ES-I3 (cell line): ENCODE data around the gene HK3.

Experiments
- H3K36me3 ChIP-seq: 2 replicates; pipeline ENCODE4 v1.6.1; 2013; ENCODE audit warnings: mild to moderate bottlenecking, low read length, control low read depth, moderate library complexity; ENCODE audit not compliant: insufficient read depth
- H3K4me1 ChIP-seq: 2 replicates; pipeline ENCODE4 v1.6.1; 2013; ENCODE audit warnings: mild to moderate bottlenecking, control low read depth, low read length; ENCODE audit not compliant: insufficient read depth
- H3K9ac ChIP-seq: 2 replicates; pipeline ENCODE4 v1.6.1; 2013; ENCODE audit warnings: low read depth, mild to moderate bottlenecking, low read length, moderate library complexity
- H3K9me3 ChIP-seq: 2 replicates; pipeline ENCODE4 v1.6.1; 2013; ENCODE audit warnings: mild to moderate bottlenecking, low read length, moderate library complexity; ENCODE audit not compliant: control insufficient read depth, insufficient read depth

HK3 gene

GRCh38 chr5:176899296-176899891, at the start of gene HK3:
Gene HK3, minus strand, starts transcription at chr5:176899346. Its CDS starts 3,187 bp downstream, at chr5:176896159.
- Histone ChIP-seq H3K36me3 (peaks cover 8% of the 10 kb centered on the region), H3K4me1 (no peaks in the 10 kb centered on the region), H3K9ac (no peak within 1 kb of the TSS), H3K9me3 (no peaks in the 10 kb centered on the region)

- Histone ChIP-seq H3K4me1 (peaks cover 24% of the 10 kb centered on the region), H3K9ac (no peak overlapping the region), H3K36me3 (peaks cover 13% of the 10 kb centered on the region), H3K9me3 (no peaks in the 10 kb centered on the region)
Measured at GRCh38 chr5:176948458-176948857, 49.3 kb upstream of the HK3 start.

- Histone ChIP-seq H3K9me3 (no peaks in the 10 kb centered on the region), H3K36me3 (peaks cover 10% of the 10 kb centered on the region; the same call in 1 of the 2 replicates), H3K9ac (no peak overlapping the region), H3K4me1 (peaks cover 30% of the 10 kb centered on the region)
Measured at GRCh38 chr5:176947847-176948246, 48.7 kb upstream of the HK3 start.

GRCh38 chr5:176944268-176944667, 45.1 kb upstream of the HK3 start:
- Histone ChIP-seq H3K9ac (peak overlapping the region; percentile 28; the same call in 1 of the 2 replicates), H3K4me1 (peaks cover 31% of the 10 kb centered on the region), H3K36me3 (peaks cover 10% of the 10 kb centered on the region; the same call in 1 of the 2 replicates), H3K9me3 (no peaks in the 10 kb centered on the region)

- peaks cover 7% of the 10 kb centered on the region; the same call in 1 of the 2 replicates for H3K36me3 ChIP-seq
- H3K9me3 ChIP-seq, result no peaks in the 10 kb centered on the region
- H3K4me1 ChIP-seq, result peaks cover 31% of the 10 kb centered on the region
- peak overlapping the region; percentile 28; the same call in 1 of the 2 replicates for H3K9ac ChIP-seq
Measured at GRCh38 chr5:176943816-176944215, 44.7 kb upstream of the HK3 start.

- Histone ChIP-seq H3K36me3 (peaks cover 7% of the 10 kb centered on the region; the same call in 1 of the 2 replicates), H3K9me3 (no peaks in the 10 kb centered on the region), H3K4me1 (peaks cover 24% of the 10 kb centered on the region), H3K9ac (no peak overlapping the region)
Measured at GRCh38 chr5:176941951-176942350, 42.8 kb upstream of the HK3 start.

- Histone ChIP-seq H3K9ac (no peak overlapping the region), H3K36me3 (0 out of 2 replicates have a peak, but pooled peaks cover 3% of the 10 kb centered on the region), H3K4me1 (peaks cover 7% of the 10 kb centered on the region), H3K9me3 (no peaks in the 10 kb centered on the region)
Measured at GRCh38 chr5:176938472-176938871, 39.3 kb upstream of the HK3 start.

- Histone ChIP-seq H3K9me3 (no peaks in the 10 kb centered on the region), H3K4me1 (no peaks in the 10 kb centered on the region), H3K9ac (no peak overlapping the region), H3K36me3 (no peaks in the 10 kb centered on the region)
Measured at GRCh38 chr5:176935017-176935416, 35.9 kb upstream of the HK3 start.

GRCh38 chr5:176934309-176934930, 35.3 kb upstream of the HK3 start:
- no peak overlapping the region for H3K9ac ChIP-seq
- no peaks in the 10 kb centered on the region for H3K9me3 ChIP-seq
- H3K36me3 ChIP-seq, result no peaks in the 10 kb centered on the region
- H3K4me1 ChIP-seq, result no peaks in the 10 kb centered on the region

- Histone ChIP-seq H3K9me3 (no peaks in the 10 kb centered on the region), H3K4me1 (no peaks in the 10 kb centered on the region), H3K9ac (no peak overlapping the region), H3K36me3 (no peaks in the 10 kb centered on the region; the same call in 1 of the 2 replicates)
Measured at GRCh38 chr5:176929654-176930053, 30.5 kb upstream of the HK3 start.

- H3K9ac ChIP-seq, result no peak overlapping the region
- no peaks in the 10 kb centered on the region for H3K9me3 ChIP-seq
- no peaks in the 10 kb centered on the region for H3K4me1 ChIP-seq
- no peaks in the 10 kb centered on the region; the same call in 1 of the 2 replicates for H3K36me3 ChIP-seq
Measured at GRCh38 chr5:176927562-176927961, 28.4 kb upstream of the HK3 start.

GRCh38 chr5:176922817-176923216, 23.7 kb upstream of the HK3 start:
- no peaks in the 10 kb centered on the region; the same call in 1 of the 2 replicates for H3K36me3 ChIP-seq
- no peak overlapping the region for H3K9ac ChIP-seq
- no peaks in the 10 kb centered on the region for H3K9me3 ChIP-seq

GRCh38 chr5:176921714-176922113, 22.6 kb upstream of the HK3 start:
- Histone ChIP-seq H3K4me1 (no peaks in the 10 kb centered on the region), H3K9me3 (no peaks in the 10 kb centered on the region), H3K36me3 (no peaks in the 10 kb centered on the region; the same call in 1 of the 2 replicates), H3K9ac (no peak overlapping the region)

More at GRCh38 chr5:176922817-176923216, 23.7 kb upstream of the HK3 start:
- H3K4me1 ChIP-seq, result no peaks in the 10 kb centered on the region

- no peak overlapping the region for H3K9ac ChIP-seq
- no peaks in the 10 kb centered on the region for H3K36me3 ChIP-seq
Measured at GRCh38 chr5:176918613-176919012, 19.5 kb upstream of the HK3 start.

GRCh38 chr5:176916337-176916736, 17.2 kb upstream of the HK3 start:
- Histone ChIP-seq H3K4me1 (no peaks in the 10 kb centered on the region), H3K9ac (no peak overlapping the region), H3K9me3 (no peaks in the 10 kb centered on the region), H3K36me3 (no peaks in the 10 kb centered on the region)

More at GRCh38 chr5:176918613-176919012, 19.5 kb upstream of the HK3 start:
- H3K4me1 ChIP-seq, result no peaks in the 10 kb centered on the region
- H3K9me3 ChIP-seq, result no peaks in the 10 kb centered on the region
